AG09319 (cell line): ENCODE results near the gene ATXN7L2.

Experiments used
- DNase-seq: peaks from one replicate; pipeline ENCODE4 v3.0.0-alpha.2; 2010; ENCODE audit warnings: low read depth; ENCODE audit errors: extremely low read depth
- TF ChIP-seq, protein P1 (sequence below): IDR thresholded peaks from 2 replicates; pipeline ENCODE4 v1.5.1; 2011; ENCODE audit warnings: low read depth, mild to moderate bottlenecking, inconsistent platforms, low read length, moderate library complexity

The ATXN7L2 gene

DNA sequence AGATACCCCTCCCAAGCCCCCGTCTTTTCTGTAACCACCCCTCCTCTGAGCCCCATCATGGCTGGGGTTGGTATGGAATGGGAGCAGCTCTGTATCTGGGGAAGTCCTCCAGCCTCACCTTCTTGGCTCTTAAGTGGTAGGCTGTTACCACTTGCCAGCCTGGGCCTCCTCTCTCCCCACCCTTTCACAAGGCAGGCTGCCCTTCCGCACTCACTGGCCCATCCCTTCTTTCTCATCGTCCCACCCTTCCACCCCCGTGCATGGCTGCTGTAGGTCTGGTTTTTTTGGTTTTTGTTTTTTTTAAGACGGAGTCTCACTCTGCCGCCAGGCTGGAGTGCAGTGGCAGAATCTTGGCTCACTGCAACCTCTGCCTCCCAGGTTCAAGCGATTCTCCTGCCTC lies 15.4 kb downstream of the ATXN7L2 start:
- TF ChIP-seq, protein P1, sequence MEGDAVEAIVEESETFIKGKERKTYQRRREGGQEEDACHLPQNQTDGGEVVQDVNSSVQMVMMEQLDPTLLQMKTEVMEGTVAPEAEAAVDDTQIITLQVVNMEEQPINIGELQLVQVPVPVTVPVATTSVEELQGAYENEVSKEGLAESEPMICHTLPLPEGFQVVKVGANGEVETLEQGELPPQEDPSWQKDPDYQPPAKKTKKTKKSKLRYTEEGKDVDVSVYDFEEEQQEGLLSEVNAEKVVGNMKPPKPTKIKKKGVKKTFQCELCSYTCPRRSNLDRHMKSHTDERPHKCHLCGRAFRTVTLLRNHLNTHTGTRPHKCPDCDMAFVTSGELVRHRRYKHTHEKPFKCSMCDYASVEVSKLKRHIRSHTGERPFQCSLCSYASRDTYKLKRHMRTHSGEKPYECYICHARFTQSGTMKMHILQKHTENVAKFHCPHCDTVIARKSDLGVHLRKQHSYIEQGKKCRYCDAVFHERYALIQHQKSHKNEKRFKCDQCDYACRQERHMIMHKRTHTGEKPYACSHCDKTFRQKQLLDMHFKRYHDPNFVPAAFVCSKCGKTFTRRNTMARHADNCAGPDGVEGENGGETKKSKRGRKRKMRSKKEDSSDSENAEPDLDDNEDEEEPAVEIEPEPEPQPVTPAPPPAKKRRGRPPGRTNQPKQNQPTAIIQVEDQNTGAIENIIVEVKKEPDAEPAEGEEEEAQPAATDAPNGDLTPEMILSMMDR = no peak
- DNase-seq = no peak

DNA sequence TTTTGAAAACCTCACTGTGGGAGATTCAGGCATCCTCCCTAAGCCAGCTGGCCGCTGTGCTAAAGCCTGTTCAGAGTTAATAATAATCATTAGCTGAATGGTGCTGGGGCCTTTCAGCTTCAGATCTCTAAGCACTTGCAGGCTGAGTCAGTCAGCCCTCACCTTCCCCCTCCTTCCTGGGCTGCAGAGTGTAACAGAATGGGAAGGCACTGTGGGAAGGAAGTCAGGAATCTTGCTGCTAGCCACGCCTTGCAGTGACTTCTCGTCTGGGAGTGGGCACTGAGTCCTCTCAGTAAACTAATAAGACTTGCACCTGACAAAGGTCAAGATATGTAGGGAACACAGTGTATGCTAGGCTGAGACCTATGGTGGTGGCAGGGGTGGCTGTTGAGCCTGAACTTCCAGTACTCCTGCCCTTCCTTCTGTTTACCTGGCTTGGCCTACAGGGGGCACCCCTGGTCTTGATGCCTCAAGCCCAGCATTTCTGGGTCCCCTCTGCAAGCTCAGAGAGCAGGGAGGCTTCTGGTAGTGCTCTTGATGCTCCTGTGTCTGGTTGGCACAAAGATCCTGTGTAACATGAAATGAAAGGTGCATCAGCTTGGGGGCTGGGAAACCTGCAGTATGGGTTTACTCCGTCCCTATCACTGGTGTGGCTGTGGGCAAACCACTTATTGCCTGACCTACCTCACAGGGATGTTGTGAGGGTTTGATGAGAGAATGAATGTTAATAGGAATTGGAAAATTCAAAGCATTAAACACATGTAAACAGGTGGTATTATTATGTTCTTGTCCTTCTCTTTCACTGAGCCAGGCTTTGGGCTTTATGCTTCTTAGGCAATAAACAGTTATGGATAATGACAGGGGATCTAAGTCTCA lies 16.2 kb downstream of the ATXN7L2 start:
- no peak for DNase-seq
- TF ChIP-seq, protein P1 = peak; percentile 48

DNA sequence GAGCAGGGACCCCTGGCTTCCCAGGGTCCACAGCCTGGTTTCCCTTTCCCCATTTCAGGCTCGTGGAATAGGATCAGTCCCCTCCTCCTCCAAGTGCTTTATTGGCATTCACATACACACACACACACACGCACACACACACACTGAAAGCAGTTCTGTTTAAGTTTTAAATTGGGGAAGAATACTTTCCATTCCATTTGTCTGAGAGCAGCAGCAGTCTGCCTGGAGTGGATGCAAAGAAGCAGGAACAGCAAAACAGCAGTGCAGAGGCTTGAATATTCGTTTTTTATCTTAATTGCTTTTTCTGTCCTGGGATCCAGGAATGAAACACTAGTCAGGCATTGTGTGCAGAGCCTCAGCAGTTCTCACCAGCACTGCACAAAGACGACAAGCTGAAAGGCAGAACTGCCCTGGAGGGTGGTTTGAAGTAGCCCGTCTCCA lies 17.3 kb downstream of the ATXN7L2 start:
- TF ChIP-seq, protein P1 = no peak
- peak; percentile 57 for DNase-seq

DNA sequence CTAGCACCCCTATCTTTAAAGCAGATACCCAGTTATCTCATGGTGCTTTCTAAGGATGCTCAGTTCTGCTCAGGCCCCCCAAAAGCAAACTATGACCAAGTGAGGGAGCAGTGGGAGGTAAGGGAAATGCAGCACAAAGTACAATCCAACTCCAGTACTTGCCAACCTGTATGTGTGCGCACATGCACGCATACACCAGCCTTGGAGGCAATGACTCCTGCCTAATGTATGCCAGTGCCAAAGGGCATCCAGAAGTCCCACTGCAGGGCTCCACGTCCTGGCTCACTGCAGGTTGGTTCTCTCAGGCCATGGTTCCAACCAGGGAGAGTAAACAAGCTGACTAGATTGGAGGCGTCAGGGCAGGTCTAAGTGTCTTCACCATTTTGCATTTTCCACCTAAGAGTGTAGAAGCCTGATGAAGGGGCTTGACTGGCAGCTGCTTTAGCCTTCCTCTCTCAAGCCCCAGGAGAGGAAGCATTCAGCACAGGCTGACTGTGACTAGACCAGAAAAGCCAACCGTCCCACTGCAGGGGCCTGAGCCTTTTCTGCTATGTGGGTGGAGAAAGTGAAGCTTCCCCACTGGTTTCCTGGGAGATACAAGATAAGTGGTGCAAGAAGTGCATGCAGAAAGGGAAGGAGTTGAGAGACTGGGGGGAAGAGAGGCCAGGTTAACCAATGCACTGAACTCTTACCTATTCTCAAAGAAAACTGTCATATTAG lies 18.1 kb downstream of the ATXN7L2 start:
- TF ChIP-seq, protein P1 = no peak
- no peak for DNase-seq

DNA sequence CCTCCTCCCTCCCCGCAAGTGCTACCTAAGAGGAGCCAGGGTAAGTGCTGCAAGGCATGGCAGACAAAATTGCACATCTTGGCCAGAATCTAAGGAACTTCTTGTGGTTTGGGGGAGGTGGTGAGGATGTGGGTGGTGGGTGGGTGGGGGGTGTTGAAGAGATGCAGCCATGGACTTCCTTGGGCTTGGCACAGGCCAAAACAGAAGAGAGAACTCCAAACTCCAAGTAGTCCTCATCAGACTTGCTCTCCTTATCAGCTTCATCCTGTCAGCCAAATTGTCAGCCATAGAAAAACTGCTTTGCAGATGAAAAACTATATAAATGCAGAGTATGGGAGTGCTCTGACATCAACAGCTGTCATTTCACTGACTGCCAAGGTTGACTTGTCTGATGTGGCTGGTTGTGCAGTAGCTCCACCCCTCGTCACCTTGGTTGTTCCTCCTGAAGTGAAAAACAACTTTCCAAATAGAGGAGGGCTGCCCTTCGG lies 18.7 kb downstream of the ATXN7L2 start:
- DNase-seq = no peak
- TF ChIP-seq, protein P1 = no peak

DNA sequence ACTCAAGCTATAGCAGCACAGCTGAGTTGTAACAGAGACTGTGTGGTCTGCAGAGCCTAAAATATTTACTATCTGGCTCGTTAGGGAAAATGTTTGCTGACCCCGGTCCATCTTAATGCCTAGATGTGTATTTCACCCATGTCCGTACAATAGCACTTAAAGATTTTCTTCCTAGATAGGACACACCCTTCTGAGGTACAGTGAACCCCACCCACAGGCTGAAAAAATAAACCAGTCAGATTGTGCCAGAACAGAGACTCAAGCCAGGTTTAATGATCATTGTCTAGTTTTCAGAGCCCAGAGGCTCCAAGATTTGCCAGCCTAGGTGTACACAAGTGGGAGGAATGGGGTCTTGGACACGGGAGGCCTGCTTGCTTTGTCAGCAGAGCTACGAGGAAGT lies 20.2 kb downstream of the ATXN7L2 start:
- TF ChIP-seq, protein P1 = no peak
- DNase-seq = no peak

DNA sequence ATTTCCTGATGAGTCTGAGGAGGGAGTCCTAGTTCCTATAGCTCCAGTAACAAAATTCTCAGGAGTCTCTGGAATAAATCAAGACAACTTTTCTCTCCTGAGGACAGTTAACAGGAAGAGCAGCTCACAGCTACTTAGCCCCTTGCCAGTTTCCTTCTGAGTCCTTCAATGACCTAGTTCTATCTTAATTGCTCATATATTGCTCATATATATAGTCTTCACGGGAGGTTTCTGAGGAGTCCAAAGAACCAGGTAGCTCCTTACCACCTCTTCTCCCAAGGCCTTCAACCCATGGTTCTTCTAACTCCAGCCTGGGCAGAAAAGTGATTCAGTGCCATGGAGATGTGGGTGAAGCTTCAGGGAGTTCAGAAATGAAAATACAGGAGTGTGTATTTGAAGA lies 21.3 kb downstream of the ATXN7L2 start:
- no peak for DNase-seq
- TF ChIP-seq, protein P1 = no peak
